Activated CD4-positive, alpha-beta T cell treated with anti-CD3 and anti-CD28 coated beads, Interleukin-10, Interleukin-2, amounts not matched to agents 100 ng/mL and 50 ng/mL, durations not matched to agents 16 hours and 8 hours (primary cell): ENCODE results near the gene CEP44.
"Not testable (repeated sequence)": the region's sequence is repeated elsewhere in the genome, so short reads cannot be mapped to it uniquely, and the experiment has no call there.

Experiments used
- DNase-seq: peaks from one replicate; pipeline ENCODE4 v3.0.0-alpha.2; 2020

The CEP44 gene

GRCh38 chr4:174283507-174284471 is at the start of gene CEP44, which contains the start of gene FBXO8:
Gene CEP44 (plus strand): TSS chr4:174283911. CDS start chr4:174299122, 15,211 bp downstream.
Gene FBXO8 (minus strand): TSS chr4:174283667. CDS start chr4:174263092, 20,575 bp downstream.
- peak; percentile 71 for DNase-seq

- DNase-seq, result no peak
Measured at GRCh38 chr4:174236359-174236758, 47.4 kb upstream of the CEP44 start.

- no peak for DNase-seq
Measured at GRCh38 chr4:174241162-174241561, 42.5 kb upstream of the CEP44 start.

GRCh38 chr4:174244441-174244840 is 39.3 kb upstream of the CEP44 start:
- DNase-seq, result peak; percentile 5

GRCh38 chr4:174245714-174246113 is 38.0 kb upstream of the CEP44 start:
- no peak for DNase-seq

- no peak for DNase-seq
Measured at GRCh38 chr4:174248407-174248806, 35.3 kb upstream of the CEP44 start.

GRCh38 chr4:174252412-174252811 is 31.3 kb upstream of the CEP44 start:
- no peak for DNase-seq

- DNase-seq, result no peak
Measured at GRCh38 chr4:174254613-174255012, 29.1 kb upstream of the CEP44 start.

GRCh38 chr4:174255374-174255773 is 28.3 kb upstream of the CEP44 start:
- DNase-seq, result no peak

GRCh38 chr4:174255786-174256185 is 27.9 kb upstream of the CEP44 start:
- no peak for DNase-seq

GRCh38 chr4:174256277-174256713 is 27.4 kb upstream of the CEP44 start:
- no peak for DNase-seq

- no peak for DNase-seq
Measured at GRCh38 chr4:174259580-174259979, 24.1 kb upstream of the CEP44 start.

GRCh38 chr4:174260099-174260498 is 23.6 kb upstream of the CEP44 start:
- no peak for DNase-seq

- not testable (repeated sequence) for DNase-seq
Measured at GRCh38 chr4:174261432-174261831, 22.3 kb upstream of the CEP44 start.

- no peak for DNase-seq
Measured at GRCh38 chr4:174262624-174263444, 20.9 kb upstream of the CEP44 start.

GRCh38 chr4:174263445-174263736 is 20.3 kb upstream of the CEP44 start:
- no peak for DNase-seq

GRCh38 chr4:174265916-174266315 is 17.8 kb upstream of the CEP44 start:
- no peak for DNase-seq

GRCh38 chr4:174266416-174266815 is 17.3 kb upstream of the CEP44 start:
- DNase-seq, result no peak

GRCh38 chr4:174273930-174274329 is 9.8 kb upstream of the CEP44 start:
- DNase-seq, result no peak

- no peak for DNase-seq
Measured at GRCh38 chr4:174274436-174274835, 9.3 kb upstream of the CEP44 start.

- no peak for DNase-seq
Measured at GRCh38 chr4:174275101-174275500, 8.6 kb upstream of the CEP44 start.

- no peak for DNase-seq
Measured at GRCh38 chr4:174277433-174277832, 6.3 kb upstream of the CEP44 start.

- no peak for DNase-seq
Measured at GRCh38 chr4:174278467-174278866, 5.2 kb upstream of the CEP44 start.
